Parathyroid adenoma (tissue), 2 donors: ENCODE data around the gene GLIPR1L1.

Source experiments
- H2AFZ ChIP-seq: fragments of 300-600 bp; sonication (generic); one replicate; pipeline ENCODE4 v1.7.0; 2017; ENCODE audit warnings: antibody characterized with exemption, mild to moderate bottlenecking
- H3K27ac ChIP-seq: fragments of 300-600 bp; sonication (generic); one replicate; pipeline ENCODE4 v1.7.0; 2017
- H3K27me3 ChIP-seq: fragments of 300-600 bp; sonication (generic); one replicate; pipeline ENCODE4 v1.7.0; 2017; ENCODE audit warnings: low read length; ENCODE audit not compliant: control insufficient read depth, insufficient read depth
- H3K36me3 ChIP-seq: fragments of 300-600 bp; sonication (generic); one replicate; pipeline ENCODE4 v1.7.0; 2017; ENCODE audit warnings: low read length; ENCODE audit not compliant: control insufficient read depth, insufficient read depth
- H3K4me1 ChIP-seq: fragments of 300-600 bp; sonication (generic); one replicate; pipeline ENCODE4 v1.7.0; 2017; ENCODE audit warnings: control low read depth
- H3K4me2 ChIP-seq: fragments of 300-600 bp; sonication (generic); one replicate; pipeline ENCODE4 v1.7.0; 2017; ENCODE audit warnings: low read length
- H3K4me3 ChIP-seq: fragments of 300-600 bp; sonication (generic); one replicate; pipeline ENCODE4 v1.7.0; 2017; ENCODE audit warnings: low read depth, low read length
- H3K79me2 ChIP-seq: fragments of 300-600 bp; sonication (generic); one replicate; pipeline ENCODE4 v1.7.0; 2017; ENCODE audit warnings: control low read depth
- H3K9ac ChIP-seq: fragments of 300-600 bp; sonication (generic); one replicate; pipeline ENCODE4 v1.7.0; 2017; ENCODE audit warnings: mild to moderate bottlenecking
- H3K9me3 ChIP-seq: fragments of 300-600 bp; sonication (generic); one replicate; pipeline ENCODE4 v1.7.0; 2017; ENCODE audit warnings: low read length; ENCODE audit not compliant: control insufficient read depth
- CTCF ChIP-seq: fragments of 300-600 bp; sonication (generic); IDR thresholded peaks from one replicate; pipeline ENCODE4 v1.7.0; 2017; ENCODE audit warnings: antibody characterized with exemption, mild to moderate bottlenecking
- donor health status: primary hyperparathyroidism.

GLIPR1L1 gene

GRCh38 chr12:75390899-75391538, 56.5 kb downstream of the GLIPR1L1 start, which contains the start of gene GLIPR1L2:
TSS of gene GLIPR1L2 (plus strand) at chr12:75391089. CDS start at chr12:75391117, 28 bp downstream.
- H3K9me3 ChIP-seq = no peaks in the 10 kb centered on the region
- peak within 1 kb of the TSS; percentile 71 for H3K4me3 ChIP-seq
- H3K36me3 ChIP-seq = no peaks in the 10 kb centered on the region
- no peaks in the 10 kb centered on the region for H3K79me2 ChIP-seq
- H2AFZ ChIP-seq = peak within 1 kb of the TSS; percentile 97
- TF ChIP-seq CTCF = peak; percentile 90
- H3K27me3 ChIP-seq = no peaks in the 10 kb centered on the region
- peak within 1 kb of the TSS; percentile 78 for H3K4me2 ChIP-seq
- peak within 1 kb of the TSS; percentile 78 for H3K9ac ChIP-seq
- H3K27ac ChIP-seq = peak within 1 kb of the TSS; percentile 92
- H3K4me1 ChIP-seq = peaks cover 5% of the 10 kb centered on the region

- no peak for TF ChIP-seq CTCF
Measured at GRCh38 chr12:75404231-75404630, 69.8 kb downstream of the GLIPR1L1 start.

GRCh38 chr12:75407683-75408082, 73.2 kb downstream of the GLIPR1L1 start:
- H3K4me3 ChIP-seq = no peak overlapping the region
- H2AFZ ChIP-seq = no peak overlapping the region
- no peaks in the 10 kb centered on the region for H3K27me3 ChIP-seq
- H3K36me3 ChIP-seq = no peaks in the 10 kb centered on the region
- no peaks in the 10 kb centered on the region for H3K4me1 ChIP-seq
- no peak overlapping the region for H3K27ac ChIP-seq
- TF ChIP-seq CTCF = no peak
- no peaks in the 10 kb centered on the region for H3K79me2 ChIP-seq
- no peak overlapping the region for H3K9ac ChIP-seq
- H3K4me2 ChIP-seq = no peak overlapping the region
- no peaks in the 10 kb centered on the region for H3K9me3 ChIP-seq

More at GRCh38 chr12:75404231-75404630, 69.8 kb downstream of the GLIPR1L1 start:
- Histone ChIP-seq H3K4me1 (peaks cover 2% of the 10 kb centered on the region), H3K36me3 (no peaks in the 10 kb centered on the region), H3K27ac (no peak overlapping the region), H3K27me3 (no peaks in the 10 kb centered on the region), H2AFZ (no peak overlapping the region), H3K9ac (no peak overlapping the region), H3K9me3 (no peaks in the 10 kb centered on the region), H3K79me2 (no peaks in the 10 kb centered on the region), H3K4me2 (no peak overlapping the region), H3K4me3 (no peak overlapping the region)

- Histone ChIP-seq H3K4me3 (no peak overlapping the region), H3K4me2 (no peak overlapping the region), H3K27ac (no peak overlapping the region), H3K9me3 (no peaks in the 10 kb centered on the region), H3K4me1 (no peaks in the 10 kb centered on the region), H3K79me2 (no peaks in the 10 kb centered on the region), H3K27me3 (no peaks in the 10 kb centered on the region), H2AFZ (no peak overlapping the region), H3K9ac (no peak overlapping the region), H3K36me3 (no peaks in the 10 kb centered on the region)
- no peak for TF ChIP-seq CTCF
Measured at GRCh38 chr12:75409830-75410229, 75.4 kb downstream of the GLIPR1L1 start.

GRCh38 chr12:75414671-75415070, 80.2 kb downstream of the GLIPR1L1 start:
- Histone ChIP-seq H3K27me3 (no peaks in the 10 kb centered on the region), H2AFZ (no peak overlapping the region), H3K36me3 (no peaks in the 10 kb centered on the region), H3K4me3 (no peak overlapping the region), H3K27ac (no peak overlapping the region), H3K4me1 (no peaks in the 10 kb centered on the region), H3K9ac (no peak overlapping the region), H3K4me2 (no peak overlapping the region), H3K9me3 (no peaks in the 10 kb centered on the region), H3K79me2 (no peaks in the 10 kb centered on the region)
- no peak for TF ChIP-seq CTCF
